Fibroblast of villous mesenchyme (primary cell): ENCODE results near the gene CDH4. TPM values are rescaled to one million over a fixed set of nuclear protein-coding genes. Genes with fewer than 3 reads are reported as not detected.

Experiments
- DNase-seq: peaks from one replicate; pipeline ENCODE4 v3.0.0-alpha.2; 2010; ENCODE audit warnings: low read depth
- H3K4me3 ChIP-seq: 2 replicates; pipeline ENCODE4 v1.5.1; 2011; ENCODE audit warnings: low read depth, mild to moderate bottlenecking, low read length
- CTCF ChIP-seq: IDR thresholded peaks from 2 replicates; pipeline ENCODE4 v1.5.1; 2012; ENCODE audit warnings: low read depth, mild to moderate bottlenecking, low read length; ENCODE audit not compliant: insufficient read depth
- total RNA-seq: library from RNA; depleted of rRNA; stranded (reverse); fragments of >200 nt; gene quantifications from 2 replicates; pipeline ENCODE4 v1.2.3, GENCODE V29; 2012

Gene CDH4
- total RNA-seq, 1 donor, result 1.7 TPM

- TF ChIP-seq CTCF, result no peak
- no peak for DNase-seq
- H3K4me3 ChIP-seq, result no peak overlapping the region
These were observed 468.3 kb downstream of the CDH4 start for GRCh38 chr20:61720348-61720696.

- no peak for TF ChIP-seq CTCF
- DNase-seq, result no peak
- H3K4me3 ChIP-seq, result no peak overlapping the region
These were observed 470.2 kb downstream of the CDH4 start for GRCh38 chr20:61722146-61722678.

GRCh38 chr20:61723529-61724257, 471.6 kb downstream of the CDH4 start:
- no peak for TF ChIP-seq CTCF
- H3K4me3 ChIP-seq, result no peak overlapping the region
- no peak for DNase-seq

GRCh38 chr20:61724376-61724775, 472.3 kb downstream of the CDH4 start:
- DNase-seq, result no peak
- no peak overlapping the region for H3K4me3 ChIP-seq
- TF ChIP-seq CTCF, result no peak

- H3K4me3 ChIP-seq, result no peak overlapping the region
- no peak for DNase-seq
- no peak for TF ChIP-seq CTCF
These were observed 473.1 kb downstream of the CDH4 start for GRCh38 chr20:61725145-61725544.

GRCh38 chr20:61725966-61726365, 473.9 kb downstream of the CDH4 start:
- DNase-seq, result no peak
- H3K4me3 ChIP-seq, result no peak overlapping the region
- no peak for TF ChIP-seq CTCF

GRCh38 chr20:61726979-61727378, 474.9 kb downstream of the CDH4 start:
- TF ChIP-seq CTCF, result no peak
- H3K4me3 ChIP-seq, result no peak overlapping the region
- no peak for DNase-seq
